ENCODE data around the gene TRABD2A. TPM values are rescaled to one million over a fixed set of nuclear protein-coding genes. Genes with fewer than 3 reads are reported as not detected.

The TRABD2A gene
- total RNA-seq, 1 donor from 2014 or later, result 0.41 TPM

GRCh38 chr2:84905181-84906107, 24.6 kb upstream of the TRABD2A start, which contains the start of gene TMSB10:
TSS of gene TMSB10 (plus strand) at chr2:84905656.
- no peak for FAIRE-seq
- DNase-seq (ENCODE audit: low spot score in 2 of 2), result peak; percentile 88 to 92

- DNase-seq (ENCODE audit: low spot score in 2 of 2), result peak in 1 of 2 donors; percentile 51
- no peak for FAIRE-seq
Observed at GRCh38 chr2:84904717-84905174, 23.9 kb upstream of the TRABD2A start.

GRCh38 chr2:84904151-84904550, 23.3 kb upstream of the TRABD2A start:
- FAIRE-seq (no peak), DNase-seq (ENCODE audit: low spot score in 2 of 2) (no peak)

- no peak for DNase-seq (ENCODE audit: low spot score in 2 of 2)
- no peak for FAIRE-seq
Observed at GRCh38 chr2:84902526-84902925, 21.6 kb upstream of the TRABD2A start.

GRCh38 chr2:84901593-84902120, 20.8 kb upstream of the TRABD2A start:
- DNase-seq (ENCODE audit: low spot score in 2 of 2), result no peak

GRCh38 chr2:84900971-84901370, 20.1 kb upstream of the TRABD2A start:
- DNase-seq (ENCODE audit: low spot score in 2 of 2) (no peak), FAIRE-seq (no peak)

More at GRCh38 chr2:84901593-84902120, 20.8 kb upstream of the TRABD2A start:
- no peak for FAIRE-seq

GRCh38 chr2:84899304-84900204, 18.7 kb upstream of the TRABD2A start:
- FAIRE-seq, result no peak

GRCh38 chr2:84897773-84898172, 16.9 kb upstream of the TRABD2A start:
- DNase-seq (ENCODE audit: low spot score in 2 of 2) (no peak), FAIRE-seq (no peak)

More at GRCh38 chr2:84899304-84900204, 18.7 kb upstream of the TRABD2A start:
- no peak for DNase-seq (ENCODE audit: low spot score in 2 of 2)

- DNase-seq (ENCODE audit: low spot score in 2 of 2), result no peak
- no peak for FAIRE-seq
Observed at GRCh38 chr2:84896567-84896966, 15.7 kb upstream of the TRABD2A start.

GRCh38 chr2:84894758-84895520, 14.1 kb upstream of the TRABD2A start:
- no peak for DNase-seq (ENCODE audit: low spot score in 2 of 2)
- no peak for FAIRE-seq

- DNase-seq (ENCODE audit: low spot score in 2 of 2), result no peak
- FAIRE-seq, result no peak
Observed at GRCh38 chr2:84894131-84894586, 13.3 kb upstream of the TRABD2A start.

GRCh38 chr2:84891355-84892010, 10.6 kb upstream of the TRABD2A start:
- FAIRE-seq (no peak), DNase-seq (ENCODE audit: low spot score in 2 of 2) (no peak)

- no peak for FAIRE-seq
- DNase-seq (ENCODE audit: low spot score in 2 of 2), result no peak
Observed at GRCh38 chr2:84889332-84889731, 8.4 kb upstream of the TRABD2A start.

- FAIRE-seq (no peak), DNase-seq (ENCODE audit: low spot score in 2 of 2) (no peak)
Observed at GRCh38 chr2:84888401-84889276, 7.8 kb upstream of the TRABD2A start.

GRCh38 chr2:84886791-84887190, 5.9 kb upstream of the TRABD2A start:
- FAIRE-seq, result no peak
- no peak for DNase-seq (ENCODE audit: low spot score in 2 of 2)

GRCh38 chr2:84885111-84885510, 4.2 kb upstream of the TRABD2A start:
- FAIRE-seq, result no peak

GRCh38 chr2:84884449-84884848, 3.6 kb upstream of the TRABD2A start:
- FAIRE-seq, result no peak

More at GRCh38 chr2:84885111-84885510, 4.2 kb upstream of the TRABD2A start:
- DNase-seq (ENCODE audit: low spot score in 2 of 2), result no peak

More at GRCh38 chr2:84884449-84884848, 3.6 kb upstream of the TRABD2A start:
- DNase-seq (ENCODE audit: low spot score in 2 of 2), result no peak
